ENCODE results near the gene CAMTA1.

- TF ChIP-seq SUZ12 (IDR thresholded peaks at IDR 0.05) (no peak), ELF4 (IDR thresholded peaks at IDR 0.05) (no peak), SP1 (IDR thresholded peaks at IDR 0.05) (no peak), NFRKB (IDR thresholded peaks at IDR 0.05) (no peak), FOXA1 (IDR thresholded peaks at IDR 0.05) (no peak), FOXM1 (IDR thresholded peaks at IDR 0.05; ENCODE audit: borderline replicate concordance) (no peak), PKNOX1 (IDR thresholded peaks at IDR 0.05) (no peak), ZNF384 (IDR thresholded peaks at IDR 0.05) (no peak), HDGF (IDR thresholded peaks at IDR 0.05; ENCODE audit: borderline replicate concordance) (no peak), BHLHE40 (IDR thresholded peaks at IDR 0.05; ENCODE audit: borderline replicate concordance) (no peak), CTBP1 (IDR thresholded peaks at IDR 0.05; ENCODE audit: borderline replicate concordance) (no peak), TARDBP (IDR thresholded peaks at IDR 0.05) (no peak), ARNT (IDR thresholded peaks at IDR 0.05) (no peak)
Observed at GRCh38 chr1:7646981-7647901, 862.0 kb downstream of the CAMTA1 start.
